HuH-7 (cell line): ENCODE data around the gene NUDT7.
A peak's percentile ranks its signal among the peaks of the same experiment; 100 is the strongest.

ENCODE experiments used
- DNase-seq: peaks from one replicate; pipeline ENCODE4 v3.0.0; 2011; ENCODE audit warnings: low spot score

NUDT7 gene

DNA sequence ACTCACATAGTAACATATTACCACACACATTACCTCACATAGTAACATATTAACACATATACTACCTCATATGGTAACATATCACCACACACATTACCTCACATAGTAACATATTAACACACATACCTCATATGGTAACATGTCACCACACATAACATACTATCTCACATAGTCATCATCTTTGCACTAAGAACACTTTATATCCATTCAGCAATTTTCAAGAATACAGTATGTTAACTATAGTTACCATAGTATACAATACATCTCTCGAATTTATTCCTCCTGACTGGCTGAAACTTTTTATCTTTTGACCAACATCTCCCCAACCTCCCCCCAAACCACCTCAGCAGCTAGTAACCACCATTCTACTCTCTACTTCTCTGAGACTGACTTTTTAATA is 7.6 kb downstream of the NUDT7 start:
- DNase-seq: no peak

- DNase-seq: no peak
These were observed 10.1 kb downstream of the NUDT7 start for GRCh38 chr16:77732241-77732946.

GRCh38 chr16:77736879-77737278 is 14.6 kb downstream of the NUDT7 start:
- peak; percentile 15 for DNase-seq

DNA sequence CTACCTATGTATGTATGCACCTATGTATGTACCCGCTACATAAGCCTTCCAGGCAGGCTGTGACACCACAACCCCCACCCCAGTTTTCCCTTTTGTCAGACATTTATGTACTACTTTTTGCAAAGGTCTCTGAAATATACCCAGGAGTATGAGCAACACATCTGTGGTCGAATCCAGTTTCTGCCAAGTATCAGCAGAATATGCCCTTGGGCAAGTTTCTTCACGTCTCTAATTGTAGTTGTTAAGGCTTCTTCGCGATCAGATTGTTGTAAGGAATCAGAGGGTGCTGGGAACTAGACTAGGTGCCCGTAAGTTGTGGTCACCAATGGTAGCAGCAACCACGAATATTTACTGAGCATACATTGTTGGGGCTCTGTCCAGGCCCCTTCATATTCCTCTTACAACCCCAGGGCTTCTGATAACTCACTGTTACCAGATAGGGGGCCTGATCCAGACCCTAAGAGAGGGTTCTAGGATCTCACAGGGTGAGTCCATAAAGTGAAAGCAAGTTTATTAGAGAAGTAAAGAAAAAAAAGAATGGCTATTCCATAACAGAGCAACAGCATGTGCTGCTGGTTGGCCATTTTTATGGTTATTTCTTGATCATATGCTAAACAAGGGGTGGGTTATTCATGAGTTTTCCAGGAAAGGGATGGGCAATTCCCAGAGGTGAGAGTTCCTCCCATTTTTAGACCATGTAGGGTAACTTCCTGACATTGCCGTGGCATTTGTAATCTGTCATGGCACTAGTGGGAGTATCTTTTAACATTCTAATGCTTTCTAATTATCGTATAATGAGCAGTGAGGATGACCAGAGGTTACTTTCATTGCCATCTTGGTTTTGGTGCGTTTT is 16.6 kb downstream of the NUDT7 start:
- no peak for DNase-seq

DNA sequence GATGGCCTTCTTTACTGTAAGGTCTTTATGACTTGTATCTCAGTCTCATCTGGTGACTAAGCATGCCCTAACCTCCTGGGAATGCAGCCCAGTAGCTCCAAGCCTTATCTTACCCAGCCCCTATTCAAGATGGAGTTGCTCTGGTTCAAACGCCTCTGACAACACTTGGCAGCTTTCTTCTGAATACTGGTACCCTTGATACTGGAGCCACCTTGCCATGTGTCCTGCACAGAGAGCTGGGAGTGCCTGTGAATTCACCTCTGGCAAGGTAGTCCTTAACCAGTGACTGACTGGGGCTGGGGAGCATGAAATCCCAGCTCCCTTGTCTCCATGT is 17.2 kb downstream of the NUDT7 start:
- no peak for DNase-seq

GRCh38 chr16:77744141-77744540 is 21.8 kb downstream of the NUDT7 start:
- no peak for DNase-seq

GRCh38 chr16:77745972-77746371 is 23.7 kb downstream of the NUDT7 start:
- DNase-seq: no peak

GRCh38 chr16:77748421-77749005 is 26.2 kb downstream of the NUDT7 start:
- DNase-seq: no peak

DNA sequence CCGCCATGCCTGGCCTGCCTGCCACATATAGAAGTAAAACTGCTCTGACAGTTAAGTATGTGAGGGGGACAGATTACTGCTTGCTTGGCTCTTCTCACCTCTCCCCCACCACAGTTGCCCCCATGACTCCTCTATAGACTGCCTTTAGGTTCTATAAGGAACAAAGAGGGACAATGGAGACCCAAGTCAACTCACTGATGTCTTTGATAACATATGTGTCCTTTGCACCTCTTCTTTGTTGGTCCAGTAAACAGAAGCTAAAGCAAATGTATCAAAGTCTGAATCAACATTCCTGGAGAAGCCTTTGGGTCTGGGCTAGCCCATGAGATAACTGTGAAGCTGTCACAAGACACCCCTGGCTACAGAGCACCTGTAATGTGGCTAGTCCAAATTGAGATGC is 27.1 kb downstream of the NUDT7 start:
- DNase-seq: no peak

- no peak for DNase-seq
These were observed 35.7 kb downstream of the NUDT7 start for GRCh38 chr16:77758046-77758445.

- DNase-seq: no peak
These were observed 36.2 kb downstream of the NUDT7 start for GRCh38 chr16:77758508-77758907.

GRCh38 chr16:77759201-77759600 is 36.9 kb downstream of the NUDT7 start:
- no peak for DNase-seq

- no peak for DNase-seq
These were observed 37.5 kb downstream of the NUDT7 start for GRCh38 chr16:77759821-77760220.

DNA sequence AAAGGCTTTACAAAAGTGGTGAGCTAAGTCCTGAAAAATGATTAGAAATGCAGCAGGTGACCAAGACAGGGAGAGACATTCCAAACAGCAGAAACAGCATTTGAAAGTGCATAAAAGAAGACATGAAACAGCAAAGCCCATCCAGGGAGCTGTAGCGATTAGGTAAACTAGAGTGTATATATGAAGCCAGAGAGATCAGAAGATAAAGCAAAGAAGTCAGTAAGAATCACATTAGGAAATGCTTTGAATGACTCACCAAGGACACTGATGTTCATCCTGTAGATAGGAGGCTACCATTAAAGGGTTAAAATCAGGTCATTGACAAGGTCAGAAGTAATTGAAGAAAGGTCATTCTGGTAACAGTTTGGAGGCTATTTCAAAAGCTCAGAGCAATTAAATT is 38.5 kb downstream of the NUDT7 start:
- DNase-seq: no peak

DNA sequence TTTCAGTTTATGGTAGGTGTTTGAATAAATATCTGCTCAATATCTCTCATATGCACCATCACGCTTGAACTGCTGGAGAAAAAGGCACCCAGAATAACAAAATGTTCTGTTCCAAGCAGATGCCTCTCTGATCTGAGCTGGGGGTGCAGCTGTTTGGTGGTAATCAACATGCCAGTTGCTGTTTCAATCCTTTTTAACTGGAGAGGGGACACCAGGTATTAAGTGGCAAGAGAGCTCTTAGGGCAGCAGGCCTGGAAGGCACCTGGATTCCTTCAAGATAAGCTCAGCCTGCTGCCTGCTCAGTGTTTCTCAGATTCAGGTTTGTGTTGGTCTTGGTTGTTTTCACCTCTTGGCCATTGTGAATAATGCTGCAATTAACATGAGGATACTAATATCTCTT is 38.9 kb downstream of the NUDT7 start:
- DNase-seq: no peak

- DNase-seq: no peak
These were observed 39.9 kb downstream of the NUDT7 start for GRCh38 chr16:77762262-77762661.

- DNase-seq: no peak
These were observed 41.7 kb downstream of the NUDT7 start for GRCh38 chr16:77763994-77764393.

GRCh38 chr16:77767211-77767610 is 44.9 kb downstream of the NUDT7 start:
- DNase-seq: no peak

- DNase-seq: no peak
These were observed 45.5 kb downstream of the NUDT7 start for GRCh38 chr16:77767826-77768225.

GRCh38 chr16:77775911-77776909 is 53.9 kb downstream of the NUDT7 start:
- no peak for DNase-seq

- no peak for DNase-seq
These were observed 55.4 kb downstream of the NUDT7 start for GRCh38 chr16:77777745-77778144.

- no peak for DNase-seq
These were observed 58.1 kb downstream of the NUDT7 start for GRCh38 chr16:77780378-77780837.
